Keratinocyte (primary cell): ENCODE measurements around the gene PAX9. TPM values are rescaled to one million over a fixed set of nuclear protein-coding genes. Genes with fewer than 3 reads are reported as not detected.

Experiments used
- DNase-seq: peaks from one replicate; pipeline ENCODE4 v3.0.0-alpha.2; 2011; ENCODE audit warnings: low read depth, missing footprints, low spot score
- FAIRE-seq: peaks from 2 replicates; lab custom pipeline; 2011; peaks lifted over from hg19 to GRCh38; lab: Jason Lieb, UNC
- H2AFZ ChIP-seq: 2 replicates; pipeline ENCODE4 v1.6.0; 2012; ENCODE audit warnings: low read length, control low read depth, inconsistent platforms; ENCODE audit not compliant: control insufficient read depth
- H3K27ac ChIP-seq: 2 replicates; pipeline ENCODE4 v1.5.1; 2011; ENCODE audit warnings: low read length; ENCODE audit not compliant: control insufficient read depth, insufficient read depth
- H3K27me3 ChIP-seq: 3 replicates; pipeline ENCODE4 v1.6.0; 2011; ENCODE audit warnings: low read length; ENCODE audit not compliant: control insufficient read depth, insufficient read depth; ENCODE audit errors: extremely low read depth
- H3K36me3 ChIP-seq, 2 experiments: 2 replicates in 1 of 2; 3 replicates in 1 of 2; pipeline ENCODE4 v1.5.1; 2011; ENCODE audit warnings: low read length in 2 of 2, mild to moderate bottlenecking in 1 of 2; ENCODE audit not compliant: control insufficient read depth in 2 of 2, insufficient read depth in 2 of 2; ENCODE audit errors: extremely low read depth in 1 of 2
- H3K4me1 ChIP-seq: 3 replicates; pipeline ENCODE4 v1.5.1; 2011; ENCODE audit warnings: low read length; ENCODE audit not compliant: control insufficient read depth, insufficient read depth; ENCODE audit errors: extremely low read depth
- H3K4me2 ChIP-seq: 3 replicates; pipeline ENCODE4 v1.6.0; 2011; ENCODE audit warnings: low read depth, low read length; ENCODE audit not compliant: control insufficient read depth, insufficient read depth; ENCODE audit errors: extremely low read depth
- H3K4me3 ChIP-seq, 3 experiments: fragments of 200-600 bp in 1 of 3; sonication (generic) in 1 of 3; 2 replicates in 2 of 3; 3 replicates in 1 of 3; pipeline ENCODE4 v1.5.1; 2011 to 2016; ENCODE audit warnings: low read length in 3 of 3, mild to moderate bottlenecking in 3 of 3, control low read depth in 2 of 3, inconsistent platforms in 1 of 3, low read depth in 1 of 3, mixed read lengths in 1 of 3, mixed run types in 1 of 3, moderate library complexity in 1 of 3; ENCODE audit not compliant: control insufficient read depth in 2 of 3, insufficient read depth in 2 of 3; ENCODE audit errors: extremely low read depth in 1 of 3
- H3K79me2 ChIP-seq: 2 replicates; pipeline ENCODE4 v1.6.0; 2012; ENCODE audit warnings: low read length; ENCODE audit not compliant: control insufficient read depth, insufficient read depth
- H3K9ac ChIP-seq: 3 replicates; pipeline ENCODE4 v1.6.0; 2011; ENCODE audit warnings: low read length; ENCODE audit not compliant: control insufficient read depth, insufficient read depth; ENCODE audit errors: extremely low read depth
- H3K9me1 ChIP-seq: 3 replicates; pipeline ENCODE4 v1.6.0; 2011; ENCODE audit warnings: low read length; ENCODE audit not compliant: control insufficient read depth, insufficient read depth; ENCODE audit errors: extremely low read depth
- H3K9me3 ChIP-seq: 2 replicates; pipeline ENCODE4 v1.5.1; 2012; ENCODE audit warnings: low read depth, low read length; ENCODE audit not compliant: control insufficient read depth
- H4K20me1 ChIP-seq: 3 replicates; pipeline ENCODE4 v1.6.0; 2011; ENCODE audit warnings: low read length; ENCODE audit not compliant: control insufficient read depth, insufficient read depth; ENCODE audit errors: extremely low read depth
- EZH2 ChIP-seq: IDR thresholded peaks from one replicate; pipeline ENCODE4 v1.6.1; 2012; ENCODE audit warnings: inconsistent platforms, mild to moderate bottlenecking, low read length, moderate library complexity
- dilution Hi-C: fragments of 300-500 bp; cut with MboI; formaldehyde crosslinking; loops from one replicate; pipeline ENCODE4 v1.7.0; 2020; ENCODE audit warnings: low sequenced_read_pairs; ENCODE audit not compliant: extremely low pct_ligation_motif_present
- polyA plus RNA-seq, 5 experiments: library from polyadenylated mRNA; depleted of rRNA in 3 of 5; stranded (reverse) in 3 of 5; stranded (forward) in 1 of 5; unstranded in 1 of 5; fragments of >200 nt; gene quantifications; 1 replicate in 1 of 5; 2 replicates in 3 of 5; 3 replicates in 1 of 5; pipeline versions ENCODE4 v1.2.1 to v1.2.3, GENCODE V29; 2011 to 2012; ENCODE audit warnings: missing spikeins in 2 of 5, low read depth in 1 of 5, low replicate concordance in 1 of 5
- TF ChIP-seq, protein P1 (sequence below), 3 experiments: IDR thresholded peaks in 1 of 3; conservative IDR thresholded peaks in 1 of 3; optimal IDR thresholded peaks in 1 of 3; 2 replicates in 2 of 3; 3 replicates in 1 of 3; pipeline versions ENCODE3 to v1.5.1; 2011; ENCODE audit warnings: low read length in 3 of 3, mild to moderate bottlenecking in 3 of 3, moderate library complexity in 2 of 3, control low read depth in 1 of 3, inconsistent platforms in 1 of 3; ENCODE audit not compliant: insufficient read depth in 2 of 3; ENCODE audit errors: extremely low read depth in 1 of 3

Gene PAX9
- polyA plus RNA-seq, 1 donor (not counting 4 experiments of a cell fraction or from before 2014, with no cell fraction given), result 1.1 TPM

DNA sequence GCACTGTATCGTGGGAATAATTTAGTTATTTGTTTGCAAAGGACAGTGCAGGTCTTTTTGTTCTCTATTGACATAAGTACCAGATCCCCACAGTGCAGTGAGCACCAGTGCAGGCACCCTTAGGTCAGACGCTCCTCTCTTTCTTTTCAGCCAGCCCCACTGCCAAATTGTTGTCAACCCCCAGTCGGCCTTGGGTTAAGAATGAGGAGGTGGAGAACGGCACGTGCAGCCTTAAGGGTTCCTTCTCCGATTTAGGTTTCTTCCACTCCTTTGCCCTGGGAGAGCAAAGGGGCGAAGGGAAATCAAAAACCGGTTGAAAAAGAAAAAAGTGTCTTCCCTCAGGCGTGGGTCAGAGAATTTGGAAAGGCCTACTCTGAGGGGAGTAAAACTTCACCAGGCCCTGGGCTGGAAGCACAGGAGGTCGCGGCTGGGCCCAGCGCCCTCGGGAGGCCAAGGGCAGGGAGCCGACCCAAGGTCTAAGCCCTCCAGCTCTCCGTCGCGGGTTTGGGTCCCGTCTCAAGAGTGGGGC is 4.3 kb downstream of the PAX9 start:
- H3K27me3 ChIP-seq, result peaks cover 41% of the 10 kb centered on the region
- no peaks in the 10 kb centered on the region for H3K9me1 ChIP-seq
- H3K27ac ChIP-seq, result no peak overlapping the region
- H3K4me2 ChIP-seq, result no peak overlapping the region
- DNase-seq (no peak), FAIRE-seq (no peak)
- TF ChIP-seq, protein P1, sequence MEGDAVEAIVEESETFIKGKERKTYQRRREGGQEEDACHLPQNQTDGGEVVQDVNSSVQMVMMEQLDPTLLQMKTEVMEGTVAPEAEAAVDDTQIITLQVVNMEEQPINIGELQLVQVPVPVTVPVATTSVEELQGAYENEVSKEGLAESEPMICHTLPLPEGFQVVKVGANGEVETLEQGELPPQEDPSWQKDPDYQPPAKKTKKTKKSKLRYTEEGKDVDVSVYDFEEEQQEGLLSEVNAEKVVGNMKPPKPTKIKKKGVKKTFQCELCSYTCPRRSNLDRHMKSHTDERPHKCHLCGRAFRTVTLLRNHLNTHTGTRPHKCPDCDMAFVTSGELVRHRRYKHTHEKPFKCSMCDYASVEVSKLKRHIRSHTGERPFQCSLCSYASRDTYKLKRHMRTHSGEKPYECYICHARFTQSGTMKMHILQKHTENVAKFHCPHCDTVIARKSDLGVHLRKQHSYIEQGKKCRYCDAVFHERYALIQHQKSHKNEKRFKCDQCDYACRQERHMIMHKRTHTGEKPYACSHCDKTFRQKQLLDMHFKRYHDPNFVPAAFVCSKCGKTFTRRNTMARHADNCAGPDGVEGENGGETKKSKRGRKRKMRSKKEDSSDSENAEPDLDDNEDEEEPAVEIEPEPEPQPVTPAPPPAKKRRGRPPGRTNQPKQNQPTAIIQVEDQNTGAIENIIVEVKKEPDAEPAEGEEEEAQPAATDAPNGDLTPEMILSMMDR (optimal IDR thresholded peaks at IDR 0.05 in 1 of 3, IDR thresholded peaks at IDR 0.05 in 1 of 3, conservative IDR thresholded peaks at IDR 0.05 in 1 of 3; ENCODE audit: extremely low read depth in 1 of 3, insufficient read depth in 2 of 3, low read length in 3 of 3), result no peak
- TF ChIP-seq EZH2, result no peak
- no peak overlapping the region for H3K4me3 ChIP-seq
- H3K36me3 ChIP-seq, result peaks cover 0 to 2% of the 10 kb centered on the region in 2 experiments
- H2AFZ ChIP-seq, result no peak overlapping the region
- no peaks in the 10 kb centered on the region for H3K79me2 ChIP-seq
- H4K20me1 ChIP-seq, result no peaks in the 10 kb centered on the region
- H3K9ac ChIP-seq, result no peak overlapping the region
- dilution Hi-C loops, result no loop called here
- no peaks in the 10 kb centered on the region for H3K9me3 ChIP-seq
- peaks cover 15% of the 10 kb centered on the region for H3K4me1 ChIP-seq

DNA sequence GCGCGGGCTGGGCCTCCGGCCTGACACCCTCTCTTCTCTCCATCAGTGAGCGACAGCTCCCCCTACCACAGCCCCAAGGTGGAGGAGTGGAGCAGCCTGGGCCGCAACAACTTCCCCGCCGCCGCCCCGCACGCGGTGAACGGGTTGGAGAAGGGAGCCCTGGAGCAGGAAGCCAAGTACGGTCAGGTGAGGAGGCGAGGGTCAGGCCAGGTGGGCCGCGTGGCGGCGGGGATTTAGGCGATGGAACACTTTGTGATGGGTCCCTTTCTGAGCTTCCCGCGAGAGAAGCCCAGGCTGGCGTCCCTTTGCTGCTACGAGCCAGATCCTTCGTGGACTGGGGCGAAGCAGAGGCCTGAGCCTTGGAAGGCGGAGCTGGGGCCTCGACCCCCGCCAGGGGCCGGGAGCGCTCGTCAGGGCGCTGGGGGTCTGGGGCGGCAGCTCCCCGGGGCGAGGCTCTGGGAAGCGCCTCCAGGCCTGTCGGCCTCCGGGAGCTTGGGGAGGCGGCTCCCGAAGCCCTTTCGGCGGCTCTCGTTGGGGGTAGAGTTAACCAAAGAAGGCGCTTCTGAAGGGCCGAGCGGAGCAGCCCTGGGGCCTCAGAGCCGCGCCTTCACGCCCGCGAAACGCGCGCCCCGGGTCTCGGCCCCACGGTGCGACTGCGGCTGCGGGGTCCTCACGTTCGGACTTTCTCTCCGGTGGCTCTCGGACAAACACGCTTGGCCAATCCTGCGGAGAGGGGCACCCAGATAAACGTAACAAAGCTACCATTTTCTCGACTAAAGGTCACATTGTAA is 5.0 kb downstream of the PAX9 start:
- no peaks in the 10 kb centered on the region for H3K9me3 ChIP-seq
- no peaks in the 10 kb centered on the region for H3K9me1 ChIP-seq
- TF ChIP-seq EZH2, result no peak
- TF ChIP-seq, protein P1 (optimal IDR thresholded peaks at IDR 0.05 in 1 of 3, IDR thresholded peaks at IDR 0.05 in 1 of 3, conservative IDR thresholded peaks at IDR 0.05 in 1 of 3; ENCODE audit: extremely low read depth in 1 of 3, insufficient read depth in 2 of 3, low read length in 3 of 3), result no peak
- no peak overlapping the region for H3K4me3 ChIP-seq
- H3K36me3 ChIP-seq, result peaks cover 0 to 2% of the 10 kb centered on the region in 2 experiments
- H3K27ac ChIP-seq, result no peak overlapping the region
- DNase-seq, result no peak
- dilution Hi-C loops, result no loop called here
- H3K27me3 ChIP-seq, result peaks cover 35% of the 10 kb centered on the region
- no peak overlapping the region for H3K4me2 ChIP-seq
- H3K79me2 ChIP-seq, result no peaks in the 10 kb centered on the region
- no peak overlapping the region for H2AFZ ChIP-seq
- H3K9ac ChIP-seq, result no peak overlapping the region
- H4K20me1 ChIP-seq, result no peaks in the 10 kb centered on the region
- no peak for FAIRE-seq
- peaks cover 12% of the 10 kb centered on the region for H3K4me1 ChIP-seq
